SK-N-SH (cell line): ENCODE results near the gene CHCHD6.

Experiments
- CTCF ChIP-seq: fragments of 200-600 bp; sonication (generic); IDR thresholded peaks from 2 replicates; pipeline ENCODE4 v1.6.1; 2017; ENCODE audit warnings: antibody characterized with exemption, mild to moderate bottlenecking, moderate library complexity
- GATA2 ChIP-seq: sonication (generic); formaldehyde crosslinking; IDR thresholded peaks from 2 replicates; pipeline ENCODE4 v1.5.0; 2020; ENCODE audit warnings: mild to moderate bottlenecking, missing genetic modification reagents
- MXI1 ChIP-seq: IDR thresholded peaks from 2 replicates; pipeline ENCODE4 v1.6.1; 2012; ENCODE audit warnings: mild to moderate bottlenecking, low read depth, low read length, improper control_type of control experiment

- no peak for TF ChIP-seq GATA2
- TF ChIP-seq CTCF, result no peak
- no peak for TF ChIP-seq MXI1
These were observed 253.0 kb downstream of the CHCHD6 start for GRCh38 chr3:126956866-126957650.
